ENCODE data around the gene GOLGA6L9.
A peak's percentile ranks its signal among the peaks of the same experiment; 100 is the strongest.
"Not testable (repeated sequence)": the region's sequence is repeated elsewhere in the genome, so short reads cannot be mapped to it uniquely, and the experiment has no call there.

The GOLGA6L9 gene

GRCh38 chr15:82468205-82468604 is 38.6 kb downstream of the GOLGA6L9 start:
- DNase-seq (ENCODE audit: low spot score): not testable (repeated sequence)

- not testable (repeated sequence) for DNase-seq (ENCODE audit: low spot score)
Measured at GRCh38 chr15:82469381-82469780, 39.8 kb downstream of the GOLGA6L9 start.

- DNase-seq (ENCODE audit: low spot score): peak; percentile 3
Measured at GRCh38 chr15:82472269-82472982, 42.8 kb downstream of the GOLGA6L9 start.

- DNase-seq (ENCODE audit: low spot score): not testable (repeated sequence)
Measured at GRCh38 chr15:82474596-82475325, 45.1 kb downstream of the GOLGA6L9 start.

GRCh38 chr15:82475345-82475967 is 45.8 kb downstream of the GOLGA6L9 start:
- not testable (repeated sequence) for DNase-seq (ENCODE audit: low spot score)

- DNase-seq (ENCODE audit: low spot score): peak; percentile 3
Measured at GRCh38 chr15:82476697-82477342, 47.2 kb downstream of the GOLGA6L9 start.

GRCh38 chr15:82477343-82478057 is 47.9 kb downstream of the GOLGA6L9 start:
- DNase-seq (ENCODE audit: low spot score): not testable (repeated sequence)

All from AG08396 (cell line).